Stimulated activated CD4-positive, alpha-beta T cell treated with anti-CD3 and anti-CD28 coated beads, Interleukin-4, amount 100 ng/mL, for 1 hour (primary cell): ENCODE measurements around the gene XRCC3.

Experiments used
- DNase-seq: peaks from one replicate; pipeline ENCODE4 v3.0.0-alpha.2; 2020

The XRCC3 gene

GRCh38 chr14:103715052-103716000 is at the start of gene XRCC3, which contains the start of gene ZFYVE21:
XRCC3 (minus strand) TSS chr14:103715451; CDS start chr14:103711087, 4,364 bp downstream.
ZFYVE21 (plus strand) TSS chr14:103715810; CDS start chr14:103715842, 32 bp downstream.
- DNase-seq: peak; percentile 99

GRCh38 chr14:103763730-103764488 is 48.7 kb upstream of the XRCC3 start:
- no peak for DNase-seq

- DNase-seq: no peak
Observed at GRCh38 chr14:103762541-103762940, 47.3 kb upstream of the XRCC3 start.

GRCh38 chr14:103762036-103762435 is 46.8 kb upstream of the XRCC3 start:
- no peak for DNase-seq

DNA sequence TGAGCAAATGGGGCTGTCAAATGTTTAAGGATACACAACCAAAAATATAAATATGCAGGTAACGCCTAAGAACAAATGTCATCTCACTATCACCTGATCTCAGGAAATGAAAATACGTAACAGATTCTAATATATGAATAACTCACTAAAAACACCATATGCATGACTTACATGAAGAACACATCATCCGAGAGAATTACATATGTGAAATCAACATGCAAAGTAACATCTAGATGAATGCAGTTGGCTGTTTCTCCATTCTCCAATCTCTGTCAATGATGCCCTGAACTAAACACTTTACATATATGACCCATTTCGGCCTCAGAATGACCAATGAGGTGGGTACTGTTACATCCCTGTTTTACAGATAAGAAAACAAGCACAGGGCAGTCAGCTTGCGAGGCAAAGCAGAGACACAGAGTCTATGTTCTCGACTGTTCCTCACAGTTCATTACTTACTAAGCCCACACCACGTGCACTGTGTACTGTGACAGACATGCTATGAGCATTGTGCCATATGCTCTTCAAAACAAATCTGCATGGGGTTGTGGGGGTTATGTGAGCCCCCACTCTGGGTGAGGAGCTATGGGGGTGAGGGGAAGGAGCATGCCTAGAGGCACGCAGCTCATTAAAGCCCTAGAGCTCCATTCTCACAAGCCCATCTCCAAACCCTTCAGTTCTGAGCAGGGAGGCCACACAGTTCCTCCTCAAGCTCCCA is 43.0 kb upstream of the XRCC3 start:
- no peak for DNase-seq

GRCh38 chr14:103755060-103755459 is 39.8 kb upstream of the XRCC3 start:
- DNase-seq: no peak

GRCh38 chr14:103753774-103754173 is 38.5 kb upstream of the XRCC3 start:
- no peak for DNase-seq

GRCh38 chr14:103749860-103750259 is 34.6 kb upstream of the XRCC3 start:
- no peak for DNase-seq

- DNase-seq: no peak
Observed at GRCh38 chr14:103749452-103749851, 34.2 kb upstream of the XRCC3 start.

DNA sequence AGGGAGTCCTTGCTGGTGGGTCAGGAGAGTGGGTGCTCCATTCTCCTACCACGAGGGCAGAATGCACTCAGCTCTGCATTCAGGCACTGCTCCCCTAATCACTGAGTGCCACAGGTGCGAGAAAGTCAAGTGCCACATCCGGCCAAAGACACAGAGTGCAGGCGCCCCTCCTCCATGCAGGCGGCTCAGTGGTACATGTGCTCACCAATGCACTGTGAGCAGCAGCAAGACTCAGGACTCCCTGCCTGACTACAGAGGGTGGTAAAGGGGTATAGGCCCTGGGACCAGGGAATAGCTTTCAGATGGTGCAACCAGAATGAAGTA is 33.2 kb upstream of the XRCC3 start:
- DNase-seq: peak; percentile 43

DNA sequence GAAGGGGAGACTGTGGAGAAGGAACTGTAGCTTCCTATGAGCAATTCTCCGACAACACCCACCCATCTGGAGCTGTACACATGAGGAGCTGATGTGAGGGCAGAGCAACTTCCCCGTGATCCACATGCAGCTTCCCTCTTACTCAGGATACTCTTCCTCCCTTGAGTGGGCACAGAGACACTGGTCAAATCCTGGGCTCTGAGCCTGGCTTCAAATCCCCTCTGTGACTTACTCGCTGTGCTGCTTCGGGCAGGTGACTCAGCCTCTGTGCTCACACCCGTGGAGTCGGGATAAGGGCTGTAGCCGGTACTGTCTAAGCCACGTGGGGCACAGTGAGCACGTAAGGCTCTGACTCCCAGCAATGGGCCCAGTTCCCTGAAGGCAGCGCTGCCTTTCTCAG is 31.4 kb upstream of the XRCC3 start:
- no peak for DNase-seq

GRCh38 chr14:103745424-103745823 is 30.2 kb upstream of the XRCC3 start:
- no peak for DNase-seq

DNA sequence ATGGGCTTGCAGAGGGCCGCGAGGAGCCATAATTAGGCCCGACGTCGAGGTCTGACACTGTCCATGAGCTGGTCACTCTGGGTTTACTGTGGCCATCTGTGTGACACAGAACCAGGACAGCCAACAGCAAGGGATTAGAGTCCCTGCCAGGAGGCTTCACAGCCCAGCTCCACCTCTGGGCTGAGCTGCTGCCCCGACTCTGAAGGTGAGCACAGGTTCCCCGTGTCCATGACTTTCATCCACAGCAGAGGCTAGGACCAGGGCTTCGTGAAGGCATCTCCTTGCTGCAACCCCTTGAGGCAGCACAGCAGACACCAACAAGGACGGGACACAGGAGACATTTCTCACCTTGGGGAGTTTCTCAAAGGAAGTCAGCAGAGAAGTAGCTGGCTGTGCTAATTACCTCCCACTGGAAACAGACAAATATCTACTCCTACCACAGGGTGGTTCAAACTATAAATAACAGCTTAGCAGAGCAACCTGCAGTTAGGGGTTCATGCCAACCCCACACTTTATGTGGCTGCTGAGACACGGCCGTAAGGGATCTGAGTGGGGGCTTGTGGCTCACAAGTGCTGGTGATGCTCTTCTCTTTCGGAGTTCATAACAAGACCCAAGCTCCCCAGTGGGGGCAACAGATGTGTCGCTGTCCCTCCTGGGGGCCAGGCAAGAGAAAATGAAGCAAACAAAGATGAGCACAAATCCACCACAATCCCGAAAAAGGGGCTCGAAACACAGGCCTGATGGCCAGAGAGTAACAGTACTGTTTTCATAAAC is 29.6 kb upstream of the XRCC3 start:
- no peak for DNase-seq

- no peak for DNase-seq
Observed at GRCh38 chr14:103743691-103744090, 28.4 kb upstream of the XRCC3 start.

- DNase-seq: no peak
Observed at GRCh38 chr14:103742499-103743255, 27.4 kb upstream of the XRCC3 start.

- DNase-seq: no peak
Observed at GRCh38 chr14:103741876-103742275, 26.6 kb upstream of the XRCC3 start.

DNA sequence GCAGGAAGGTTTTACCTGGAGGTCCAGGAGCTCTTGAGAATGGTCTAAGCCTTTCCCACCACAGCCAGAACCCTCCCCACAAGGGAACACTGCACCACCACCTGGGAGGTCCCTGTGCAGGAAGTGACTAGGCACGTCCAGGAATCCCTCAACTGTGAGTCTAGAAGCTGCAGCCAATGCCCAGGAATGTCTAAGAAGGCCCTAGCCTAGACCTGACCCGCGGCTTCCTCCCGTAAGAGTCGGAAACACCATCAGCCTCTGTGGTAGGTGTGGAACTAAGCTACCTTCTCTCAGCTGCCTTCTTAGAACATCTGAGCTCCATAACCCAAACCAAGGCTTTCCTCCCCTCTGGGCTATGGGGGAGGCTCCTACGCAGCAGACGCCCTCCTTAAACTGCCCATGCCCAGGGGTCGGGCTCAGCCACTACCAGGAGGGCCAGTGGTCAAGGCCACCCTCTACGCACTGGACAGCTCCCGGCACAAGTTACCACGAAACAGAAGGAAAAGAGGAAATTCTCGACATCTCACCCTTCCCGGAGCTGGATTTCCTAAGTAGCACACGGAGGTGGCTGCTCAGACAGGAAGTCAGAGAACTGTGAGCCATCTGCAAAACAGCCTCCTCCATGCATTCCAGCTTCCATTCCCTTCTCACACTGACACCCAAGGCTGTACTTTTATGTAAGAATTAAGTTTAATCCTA is 25.9 kb upstream of the XRCC3 start:
- no peak for DNase-seq

GRCh38 chr14:103739793-103740501 is 24.7 kb upstream of the XRCC3 start:
- no peak for DNase-seq

DNA sequence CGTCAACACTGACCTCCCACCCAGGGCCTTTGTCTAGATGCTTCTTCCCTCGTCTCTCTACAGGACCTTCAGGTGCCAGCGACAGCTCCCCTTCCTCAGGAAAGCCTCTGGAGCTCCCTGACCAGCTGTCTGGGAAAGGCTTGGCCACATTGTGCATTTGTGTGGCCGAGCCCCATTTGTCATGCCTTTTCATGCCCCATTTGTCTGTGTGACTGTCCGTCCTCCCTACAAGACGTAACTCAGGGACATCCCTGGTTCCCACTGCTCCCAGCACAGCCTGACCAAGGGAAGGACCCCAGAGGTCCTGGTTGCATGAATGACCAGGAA is 24.2 kb upstream of the XRCC3 start:
- no peak for DNase-seq

DNA sequence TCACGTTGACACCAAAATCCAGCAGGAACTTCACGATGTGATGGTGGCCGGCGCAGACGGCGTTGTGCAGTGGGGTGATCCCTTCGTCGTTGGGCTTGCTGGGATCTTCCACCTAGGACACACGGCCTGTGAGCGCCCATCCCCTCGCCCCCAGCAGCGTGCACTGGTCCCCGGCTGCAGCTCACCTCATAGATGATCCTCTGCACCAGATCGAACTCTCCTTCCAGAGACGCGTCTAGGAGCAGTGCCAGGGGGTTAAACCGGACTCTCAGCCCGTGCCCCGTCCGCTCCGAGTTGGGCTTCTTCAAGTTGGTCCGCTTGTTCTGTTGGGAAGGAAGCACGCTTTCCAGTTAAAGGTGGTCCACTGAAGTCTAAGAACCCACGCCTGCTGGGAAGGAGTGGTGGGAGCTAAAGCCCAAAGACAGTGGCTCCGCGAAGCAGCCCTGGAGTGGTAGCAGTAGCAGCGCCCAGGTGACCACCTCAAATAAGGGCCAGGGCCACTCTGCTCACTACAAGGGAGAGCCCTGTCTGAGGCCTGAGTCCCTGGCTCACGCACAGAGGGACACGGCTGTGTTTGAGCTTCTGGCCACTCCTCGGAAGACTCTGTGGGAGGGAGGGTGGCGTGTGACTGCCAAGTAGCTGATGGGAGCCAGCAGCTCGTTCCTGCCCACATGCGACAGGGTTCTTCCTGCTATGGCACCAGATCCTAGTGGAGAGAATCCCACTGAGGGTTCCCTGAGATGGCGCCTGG is 23.6 kb upstream of the XRCC3 start:
- DNase-seq: no peak
